ENCODE results near the gene DSN1. TPM values are rescaled to one million over a fixed set of nuclear protein-coding genes. Genes with fewer than 3 reads are reported as not detected.

The DSN1 gene
- total RNA-seq, 1 donor from 2014 or later: 24.1 TPM

DNA sequence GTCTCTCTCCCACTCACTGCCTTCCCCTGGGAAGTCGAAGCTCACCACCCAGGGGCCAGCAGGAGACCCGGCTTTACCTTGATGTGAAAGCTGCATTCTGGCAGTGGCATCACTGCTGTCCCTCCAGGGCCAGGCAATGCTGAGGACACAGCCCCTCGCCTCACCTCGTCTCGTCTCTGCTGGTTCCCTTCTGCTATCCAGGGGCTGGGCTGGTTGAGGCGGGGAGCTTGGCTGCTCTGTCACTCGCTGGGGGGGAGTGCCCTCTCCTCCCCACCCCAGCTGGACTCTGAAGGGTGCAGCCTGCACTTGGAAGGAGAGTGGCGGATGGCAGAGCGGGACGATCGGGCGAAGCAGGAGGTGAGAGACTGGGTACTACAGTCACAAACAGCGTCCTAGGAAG lies 12.7 kb upstream of the DSN1 start:
- H3K36me3 Mint-ChIP-seq: peaks cover 26% of the 10 kb centered on the region
- no peak overlapping the region for H3K27ac Mint-ChIP-seq
- no peaks in the 10 kb centered on the region for H3K4me1 Mint-ChIP-seq (ENCODE audit: unreplicated experiment)
- H3K4me3 Mint-ChIP-seq: no peak overlapping the region
- H3K27me3 Mint-ChIP-seq: no peaks in the 10 kb centered on the region
- DNase-seq (ENCODE audit: extremely low spot score, unreplicated experiment): no peak
- TF ChIP-seq, protein P1, sequence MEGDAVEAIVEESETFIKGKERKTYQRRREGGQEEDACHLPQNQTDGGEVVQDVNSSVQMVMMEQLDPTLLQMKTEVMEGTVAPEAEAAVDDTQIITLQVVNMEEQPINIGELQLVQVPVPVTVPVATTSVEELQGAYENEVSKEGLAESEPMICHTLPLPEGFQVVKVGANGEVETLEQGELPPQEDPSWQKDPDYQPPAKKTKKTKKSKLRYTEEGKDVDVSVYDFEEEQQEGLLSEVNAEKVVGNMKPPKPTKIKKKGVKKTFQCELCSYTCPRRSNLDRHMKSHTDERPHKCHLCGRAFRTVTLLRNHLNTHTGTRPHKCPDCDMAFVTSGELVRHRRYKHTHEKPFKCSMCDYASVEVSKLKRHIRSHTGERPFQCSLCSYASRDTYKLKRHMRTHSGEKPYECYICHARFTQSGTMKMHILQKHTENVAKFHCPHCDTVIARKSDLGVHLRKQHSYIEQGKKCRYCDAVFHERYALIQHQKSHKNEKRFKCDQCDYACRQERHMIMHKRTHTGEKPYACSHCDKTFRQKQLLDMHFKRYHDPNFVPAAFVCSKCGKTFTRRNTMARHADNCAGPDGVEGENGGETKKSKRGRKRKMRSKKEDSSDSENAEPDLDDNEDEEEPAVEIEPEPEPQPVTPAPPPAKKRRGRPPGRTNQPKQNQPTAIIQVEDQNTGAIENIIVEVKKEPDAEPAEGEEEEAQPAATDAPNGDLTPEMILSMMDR (conservative IDR thresholded peaks at IDR 0.05): no peak
- H3K9me3 Mint-ChIP-seq: no peaks in the 10 kb centered on the region

DNA sequence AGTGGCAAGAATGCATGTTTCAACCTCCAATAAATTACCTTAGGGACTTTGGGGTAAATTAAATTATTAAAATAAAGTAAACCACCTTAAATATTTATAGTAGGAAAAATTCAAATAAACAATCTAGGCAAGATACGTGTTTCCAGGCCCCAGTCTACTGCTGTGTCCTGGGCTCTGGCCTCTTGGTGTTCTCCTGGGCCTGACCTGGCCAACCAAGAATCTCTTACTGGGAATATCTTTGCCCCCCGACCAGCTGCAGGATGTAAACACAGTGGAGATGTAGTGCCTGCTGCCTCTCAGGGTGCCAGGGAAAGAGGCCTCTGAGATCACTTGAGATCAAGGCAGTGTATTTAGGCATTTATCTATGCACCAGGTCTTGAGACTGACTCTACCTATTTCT lies 11.7 kb upstream of the DSN1 start:
- Mint-ChIP-seq H3K27me3 (no peaks in the 10 kb centered on the region), H3K27ac (no peak overlapping the region)
- TF ChIP-seq, protein P1 (conservative IDR thresholded peaks at IDR 0.05): no peak

DNA sequence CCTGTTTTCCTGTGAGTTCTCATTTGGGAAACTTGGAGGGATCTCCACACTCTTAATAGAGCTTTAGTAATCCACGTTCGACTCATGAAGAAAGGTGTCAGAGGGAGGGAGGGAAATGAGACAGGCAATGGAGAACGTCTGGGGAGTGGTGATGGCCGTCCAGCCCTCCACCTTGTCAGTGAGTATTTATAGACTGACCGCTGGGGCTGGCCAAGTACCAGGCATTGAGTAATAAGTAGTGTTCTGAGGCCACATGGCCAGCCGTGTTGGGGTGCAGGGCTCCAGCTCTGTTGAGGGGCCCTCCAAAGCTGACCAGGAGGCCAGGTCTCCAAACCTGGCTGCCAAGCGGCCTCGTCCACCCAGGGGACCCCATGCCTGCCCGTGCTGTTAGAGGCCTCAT lies 11.3 kb upstream of the DSN1 start:
- no peaks in the 10 kb centered on the region for H3K4me1 Mint-ChIP-seq (ENCODE audit: unreplicated experiment)
- no peaks in the 10 kb centered on the region for H3K27me3 Mint-ChIP-seq
- H3K36me3 Mint-ChIP-seq: peaks cover 26% of the 10 kb centered on the region
- TF ChIP-seq, protein P1 (conservative IDR thresholded peaks at IDR 0.05): no peak
- H3K27ac Mint-ChIP-seq: no peak overlapping the region
- H3K4me3 Mint-ChIP-seq: no peak overlapping the region
- no peaks in the 10 kb centered on the region for H3K9me3 Mint-ChIP-seq
- DNase-seq (ENCODE audit: extremely low spot score, unreplicated experiment): no peak

More for the DNA sequence above, 11.7 kb upstream of the DSN1 start:
- Mint-ChIP-seq H3K4me3 (no peak overlapping the region), H3K4me1 (ENCODE audit: unreplicated experiment) (no peaks in the 10 kb centered on the region), H3K9me3 (no peaks in the 10 kb centered on the region), H3K36me3 (peaks cover 26% of the 10 kb centered on the region)
- no peak for DNase-seq (ENCODE audit: extremely low spot score, unreplicated experiment)

DNA sequence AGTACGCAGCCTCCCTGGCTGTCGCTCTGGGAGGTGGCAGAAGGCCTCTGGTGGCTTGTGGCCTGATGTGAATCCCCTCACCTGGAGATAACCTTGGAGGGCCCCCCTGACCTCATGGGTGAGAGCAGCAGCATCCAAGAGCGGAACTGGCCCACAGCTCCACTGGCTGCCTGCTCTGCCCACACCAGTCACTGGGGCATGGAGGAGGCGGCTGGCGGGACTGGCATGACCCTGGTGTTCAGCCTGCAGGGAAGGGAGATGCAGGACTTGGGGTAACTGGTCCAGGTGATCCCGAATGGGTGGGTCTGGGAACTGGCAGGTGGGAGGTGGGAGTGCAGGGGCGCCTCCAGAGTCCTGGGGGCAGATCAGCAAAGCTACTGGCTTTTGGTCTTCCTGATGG lies 10.6 kb upstream of the DSN1 start:
- Mint-ChIP-seq H3K4me3 (no peak overlapping the region), H3K27me3 (no peaks in the 10 kb centered on the region), H3K9me3 (no peaks in the 10 kb centered on the region), H3K36me3 (peaks cover 26% of the 10 kb centered on the region), H3K27ac (no peak overlapping the region), H3K4me1 (ENCODE audit: unreplicated experiment) (no peaks in the 10 kb centered on the region)
- no peak for DNase-seq (ENCODE audit: extremely low spot score, unreplicated experiment)
- TF ChIP-seq, protein P1 (conservative IDR thresholded peaks at IDR 0.05): no peak

DNA sequence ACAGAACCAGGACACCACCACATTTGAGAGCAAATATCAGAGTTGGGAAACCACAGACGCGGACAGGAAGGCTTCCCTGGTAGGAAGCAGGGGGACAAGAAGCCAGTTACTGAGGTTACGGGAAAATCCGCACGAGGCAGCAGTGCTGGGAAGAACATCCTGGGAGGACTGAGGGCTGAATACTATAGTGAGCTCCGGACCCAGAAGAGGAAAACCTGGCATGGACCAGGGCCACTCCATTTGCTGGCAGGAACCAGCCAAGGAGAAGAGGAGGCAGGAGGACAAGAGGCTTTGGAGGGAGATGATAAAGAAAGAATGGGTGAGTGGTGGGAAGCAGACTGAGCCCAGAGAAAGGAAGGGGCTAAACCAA lies 6.1 kb upstream of the DSN1 start:
- Mint-ChIP-seq H3K27me3 (no peaks in the 10 kb centered on the region), H3K9me3 (no peaks in the 10 kb centered on the region), H3K4me3 (no peak overlapping the region), H3K36me3 (peaks cover 16% of the 10 kb centered on the region), H3K27ac (peak overlapping the region; percentile 51), H3K4me1 (ENCODE audit: unreplicated experiment) (peaks cover 11% of the 10 kb centered on the region)
- DNase-seq (ENCODE audit: extremely low spot score, unreplicated experiment): no peak
- TF ChIP-seq, protein P1 (conservative IDR thresholded peaks at IDR 0.05): no peak

Measured in type B pancreatic cell (in vitro differentiated cells).